GM12892 (cell line): ENCODE data around the gene SMARCA2.

ENCODE experiments used
- POLR2A ChIP-seq: IDR thresholded peaks from 2 replicates; pipeline ENCODE4 v1.6.1; 2011; ENCODE audit warnings: low read depth, low read length, control low read depth
- POLR2AphosphoS5 ChIP-seq: IDR thresholded peaks from 2 replicates; pipeline ENCODE4 v1.6.1; 2011; ENCODE audit warnings: low read depth, low read length, control low read depth

DNA sequence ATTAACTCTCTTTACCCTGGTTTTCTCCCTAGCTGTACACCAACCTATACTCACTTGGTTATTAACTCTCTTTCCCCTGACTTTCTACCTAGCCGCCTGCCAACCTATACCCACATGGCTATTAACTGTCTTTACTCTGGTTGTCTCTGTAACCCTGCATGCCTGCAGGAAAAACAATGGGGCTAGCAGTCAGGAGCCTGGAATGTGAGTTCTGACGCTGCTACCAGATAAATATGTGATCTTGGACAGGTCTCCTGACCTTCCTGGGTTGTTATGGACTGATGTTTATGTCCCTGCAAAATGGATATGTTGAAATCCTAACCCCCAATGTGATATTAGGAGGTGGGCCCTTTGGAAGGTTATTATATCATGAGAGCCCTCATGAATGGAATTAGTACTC lies 119.2 kb downstream of the SMARCA2 start:
- TF ChIP-seq POLR2A (no peak), POLR2AphosphoS5 (no peak)
